Osteoblast (primary cell): ENCODE results near the gene HMCN1. TPM values are rescaled to one million over a fixed set of nuclear protein-coding genes. Genes with fewer than 3 reads are reported as not detected.

Experiments used
- DNase-seq: peaks from one replicate; pipeline ENCODE4 v3.0.0; 2011; ENCODE audit warnings: low spot score, mixed read lengths; ENCODE audit not compliant: insufficient read length; ENCODE audit errors: missing footprints
- H2AFZ ChIP-seq: 2 replicates; pipeline ENCODE4 v1.6.0; 2011; ENCODE audit warnings: mild to moderate bottlenecking, low read length
- H3K27ac ChIP-seq: 2 replicates; pipeline ENCODE4 v1.5.1; 2011; ENCODE audit warnings: mild to moderate bottlenecking, low read depth, low read length, moderate library complexity
- H3K27me3 ChIP-seq: 2 replicates; pipeline ENCODE4 v1.6.0; 2012; ENCODE audit warnings: mild to moderate bottlenecking, control low read depth, inconsistent platforms, low read length, moderate library complexity; ENCODE audit not compliant: insufficient read depth
- H3K36me3 ChIP-seq: 2 replicates; pipeline ENCODE4 v1.5.1; 2011; ENCODE audit warnings: mild to moderate bottlenecking, low read length, control low read depth, moderate library complexity; ENCODE audit not compliant: insufficient read depth
- H3K4me1 ChIP-seq: 2 replicates; pipeline ENCODE4 v1.5.1; 2011; ENCODE audit warnings: mild to moderate bottlenecking, low read length, control low read depth, moderate library complexity; ENCODE audit not compliant: insufficient read depth
- H3K4me2 ChIP-seq: 2 replicates; pipeline ENCODE4 v1.6.0; 2011; ENCODE audit warnings: mild to moderate bottlenecking, low read length; ENCODE audit not compliant: insufficient read depth
- H3K4me3 ChIP-seq: fragments of 200-600 bp; sonication (generic); 3 replicates; pipeline ENCODE4 v1.5.1; 2012; ENCODE audit warnings: mild to moderate bottlenecking, low read length, inconsistent platforms; ENCODE audit not compliant: insufficient read depth
- H3K79me2 ChIP-seq: 2 replicates; pipeline ENCODE4 v1.6.0; 2012; ENCODE audit warnings: mild to moderate bottlenecking, low read length, control low read depth, inconsistent platforms; ENCODE audit not compliant: insufficient read depth
- H3K9me3 ChIP-seq: 2 replicates; pipeline ENCODE4 v1.5.1; 2011; ENCODE audit warnings: low read depth, low read length, control low read depth
- H4K20me1 ChIP-seq: 2 replicates; pipeline ENCODE4 v1.6.0; 2012; ENCODE audit warnings: mild to moderate bottlenecking, low read length, control low read depth; ENCODE audit not compliant: insufficient read depth
- CTCF ChIP-seq: IDR thresholded peaks from 2 replicates; pipeline ENCODE4 v1.5.1; 2011; ENCODE audit warnings: mild to moderate bottlenecking, low read depth, low read length, moderate library complexity; ENCODE audit errors: extremely low read depth
- total RNA-seq: library from RNA; depleted of rRNA; stranded (reverse); fragments of >200 nt; gene quantifications from 2 replicates; pipeline ENCODE4 v1.2.3, GENCODE V29; 2012

Gene HMCN1
- total RNA-seq, 1 donor = 178 TPM

- H3K27me3 ChIP-seq = no peaks in the 10 kb centered on the region
- H4K20me1 ChIP-seq = no peaks in the 10 kb centered on the region
- no peak for DNase-seq
- H3K36me3 ChIP-seq = no peaks in the 10 kb centered on the region
- no peaks in the 10 kb centered on the region for H3K9me3 ChIP-seq
- TF ChIP-seq CTCF = no peak
- H3K4me1 ChIP-seq = no peaks in the 10 kb centered on the region
- no peak overlapping the region for H2AFZ ChIP-seq
- H3K27ac ChIP-seq = no peak overlapping the region
- no peak overlapping the region for H3K4me3 ChIP-seq
- no peaks in the 10 kb centered on the region for H3K79me2 ChIP-seq
- H3K4me2 ChIP-seq = no peak overlapping the region
These were observed 32.5 kb upstream of the HMCN1 start for GRCh38 chr1:185701650-185702049.

- no peaks in the 10 kb centered on the region for H3K9me3 ChIP-seq
- H3K36me3 ChIP-seq = no peaks in the 10 kb centered on the region
- no peaks in the 10 kb centered on the region for H3K4me1 ChIP-seq
- TF ChIP-seq CTCF = no peak
- no peak overlapping the region for H2AFZ ChIP-seq
- no peak overlapping the region for H3K27ac ChIP-seq
- no peaks in the 10 kb centered on the region for H3K27me3 ChIP-seq
- no peak overlapping the region for H3K4me2 ChIP-seq
- H3K79me2 ChIP-seq = no peaks in the 10 kb centered on the region
- no peak overlapping the region for H3K4me3 ChIP-seq
- H4K20me1 ChIP-seq = no peaks in the 10 kb centered on the region
- DNase-seq = no peak
These were observed 30.0 kb upstream of the HMCN1 start for GRCh38 chr1:185704181-185704580.

GRCh38 chr1:185716095-185716494, 18.1 kb upstream of the HMCN1 start:
- H4K20me1 ChIP-seq = no peaks in the 10 kb centered on the region
- H3K36me3 ChIP-seq = no peaks in the 10 kb centered on the region
- no peaks in the 10 kb centered on the region for H3K27me3 ChIP-seq
- H2AFZ ChIP-seq = no peak overlapping the region
- no peak overlapping the region for H3K4me2 ChIP-seq
- no peak for TF ChIP-seq CTCF
- H3K79me2 ChIP-seq = no peaks in the 10 kb centered on the region
- H3K9me3 ChIP-seq = no peaks in the 10 kb centered on the region
- no peak overlapping the region for H3K4me3 ChIP-seq
- DNase-seq = no peak
- peaks cover 17% of the 10 kb centered on the region for H3K4me1 ChIP-seq
- H3K27ac ChIP-seq = no peak overlapping the region

- H3K4me3 ChIP-seq = no peak overlapping the region
These were observed 15.2 kb upstream of the HMCN1 start for GRCh38 chr1:185719021-185719420.

More at GRCh38 chr1:185719021-185719420, 15.2 kb upstream of the HMCN1 start:
- Histone ChIP-seq H4K20me1 (no peaks in the 10 kb centered on the region), H3K36me3 (no peaks in the 10 kb centered on the region), H3K79me2 (no peaks in the 10 kb centered on the region), H3K27me3 (no peaks in the 10 kb centered on the region), H2AFZ (no peak overlapping the region), H3K4me2 (peak overlapping the region; percentile 38), H3K27ac (peak overlapping the region; percentile 56), H3K4me1 (peaks cover 17% of the 10 kb centered on the region), H3K9me3 (no peaks in the 10 kb centered on the region)
- DNase-seq = peak; percentile 62
- TF ChIP-seq CTCF = peak; percentile 56
